ENCODE results near the gene THSD7B. TPM values are rescaled to one million over a fixed set of nuclear protein-coding genes. Genes with fewer than 3 reads are reported as not detected.

THSD7B gene
- total RNA-seq, 6 donors from 2014 or later = 0.47 TPM; not detected in 5

- Histone ChIP-seq H3K27me3 (no peaks in the 10 kb centered on the region), H3K36me3 (no peaks in the 10 kb centered on the region), H3K4me3 (no peak overlapping the region), H3K9me3 (no peaks in the 10 kb centered on the region), H3K4me1 (no peaks in the 10 kb centered on the region), H3K27ac (no peak overlapping the region)
- ATAC-seq (ENCODE audit: low FRiP score in 2 of 2) (no peak), DNase-seq (no peak)
- 83 to 89% methylated on average over 3 of the region's 3 CpGs for WGBS, 2 donors
- TF ChIP-seq, protein P1, sequence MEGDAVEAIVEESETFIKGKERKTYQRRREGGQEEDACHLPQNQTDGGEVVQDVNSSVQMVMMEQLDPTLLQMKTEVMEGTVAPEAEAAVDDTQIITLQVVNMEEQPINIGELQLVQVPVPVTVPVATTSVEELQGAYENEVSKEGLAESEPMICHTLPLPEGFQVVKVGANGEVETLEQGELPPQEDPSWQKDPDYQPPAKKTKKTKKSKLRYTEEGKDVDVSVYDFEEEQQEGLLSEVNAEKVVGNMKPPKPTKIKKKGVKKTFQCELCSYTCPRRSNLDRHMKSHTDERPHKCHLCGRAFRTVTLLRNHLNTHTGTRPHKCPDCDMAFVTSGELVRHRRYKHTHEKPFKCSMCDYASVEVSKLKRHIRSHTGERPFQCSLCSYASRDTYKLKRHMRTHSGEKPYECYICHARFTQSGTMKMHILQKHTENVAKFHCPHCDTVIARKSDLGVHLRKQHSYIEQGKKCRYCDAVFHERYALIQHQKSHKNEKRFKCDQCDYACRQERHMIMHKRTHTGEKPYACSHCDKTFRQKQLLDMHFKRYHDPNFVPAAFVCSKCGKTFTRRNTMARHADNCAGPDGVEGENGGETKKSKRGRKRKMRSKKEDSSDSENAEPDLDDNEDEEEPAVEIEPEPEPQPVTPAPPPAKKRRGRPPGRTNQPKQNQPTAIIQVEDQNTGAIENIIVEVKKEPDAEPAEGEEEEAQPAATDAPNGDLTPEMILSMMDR (IDR thresholded peaks at IDR 0.05) = no peak
These were observed 256.4 kb downstream of the THSD7B start for GRCh38 chr2:137021763-137022162.

- Histone ChIP-seq H3K4me1 (no peaks in the 10 kb centered on the region), H3K4me3 (no peak overlapping the region), H3K9me3 (no peaks in the 10 kb centered on the region), H3K36me3 (no peaks in the 10 kb centered on the region), H3K27ac (no peak overlapping the region), H3K27me3 (no peaks in the 10 kb centered on the region)
- DNase-seq (no peak), ATAC-seq (ENCODE audit: low FRiP score in 2 of 2) (no peak)
- 56 to 63% methylated on average over 2 of the region's 2 CpGs for WGBS, 2 donors
- no peak for TF ChIP-seq POLR2AphosphoS5 (IDR thresholded peaks at IDR 0.05)
These were observed 257.9 kb downstream of the THSD7B start for GRCh38 chr2:137023205-137023604.

GRCh38 chr2:137031731-137032130 is 266.4 kb downstream of the THSD7B start:
- 93 to 95% methylated on average over 4 of the region's 4 CpGs for WGBS, 2 donors
- Histone ChIP-seq H3K4me1 (no peaks in the 10 kb centered on the region), H3K36me3 (no peaks in the 10 kb centered on the region), H3K4me3 (no peak overlapping the region), H3K27ac (no peak overlapping the region), H3K27me3 (no peaks in the 10 kb centered on the region), H3K9me3 (no peaks in the 10 kb centered on the region)
- DNase-seq (no peak), ATAC-seq (ENCODE audit: low FRiP score in 2 of 2) (no peak)
- TF ChIP-seq POLR2AphosphoS5 (IDR thresholded peaks at IDR 0.05) = no peak
- no peak for TF ChIP-seq EP300 (IDR thresholded peaks at IDR 0.05)
- TF ChIP-seq POLR2A (IDR thresholded peaks at IDR 0.05) = no peak
- TF ChIP-seq, protein P1 (IDR thresholded peaks at IDR 0.05) = no peak

GRCh38 chr2:137036619-137037018 is 271.3 kb downstream of the THSD7B start:
- Histone ChIP-seq H3K27ac (no peak overlapping the region), H3K36me3 (no peaks in the 10 kb centered on the region), H3K27me3 (no peaks in the 10 kb centered on the region), H3K4me3 (no peak overlapping the region), H3K4me1 (no peaks in the 10 kb centered on the region), H3K9me3 (no peaks in the 10 kb centered on the region)
- 96 to 100% methylated on average over 1 of the region's 1 CpG for WGBS, 2 donors
- ATAC-seq (ENCODE audit: low FRiP score in 2 of 2) = no peak
- no peak for DNase-seq
- TF ChIP-seq POLR2A (IDR thresholded peaks at IDR 0.05) (no peak), EP300 (IDR thresholded peaks at IDR 0.05) (no peak), POLR2AphosphoS5 (IDR thresholded peaks at IDR 0.05) (no peak)
- TF ChIP-seq, protein P1 (IDR thresholded peaks at IDR 0.05) = no peak

DNA sequence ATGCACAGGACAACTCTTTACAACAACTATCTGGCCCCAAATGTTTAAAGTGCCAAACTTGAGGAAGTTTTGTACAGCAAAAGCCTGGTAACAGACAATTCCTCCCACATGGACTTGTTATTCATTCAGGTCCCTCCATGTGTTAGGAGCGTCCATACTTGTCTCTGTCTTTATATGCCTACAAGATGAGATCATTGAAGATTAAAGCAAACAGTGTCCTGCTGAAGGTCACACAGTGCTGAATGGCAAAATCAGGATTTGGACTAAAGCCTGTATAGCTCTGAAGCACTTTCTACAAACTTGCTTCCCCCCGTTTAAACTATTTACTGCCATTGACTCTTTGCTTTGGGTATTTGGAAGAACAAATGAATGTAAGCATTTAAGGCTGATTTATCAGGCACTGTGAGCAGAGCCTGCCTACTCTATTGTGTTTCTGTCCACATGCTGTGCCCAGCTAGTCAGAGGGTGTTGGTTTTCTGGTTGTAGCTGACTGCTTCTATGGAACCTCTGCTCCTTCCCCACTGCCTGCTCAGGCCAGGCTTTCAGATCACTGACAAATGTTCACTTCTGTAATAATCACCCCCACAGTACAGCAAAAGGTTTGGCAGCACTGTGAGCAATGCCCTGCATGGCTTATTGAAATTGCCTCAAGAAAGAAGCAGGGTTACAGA is 274.3 kb downstream of the THSD7B start:
- no peak for ATAC-seq (ENCODE audit: low FRiP score in 2 of 2)
- WGBS, 2 donors = 69 to 77% methylated on average over 2 of the region's 2 CpGs
- H3K27me3 ChIP-seq = no peaks in the 10 kb centered on the region
- H3K36me3 ChIP-seq = no peaks in the 10 kb centered on the region
- no peaks in the 10 kb centered on the region for H3K4me1 ChIP-seq
- TF ChIP-seq EP300 (IDR thresholded peaks at IDR 0.05) (no peak), POLR2AphosphoS5 (IDR thresholded peaks at IDR 0.05) (no peak)
- no peak overlapping the region for H3K4me3 ChIP-seq
- H3K27ac ChIP-seq = no peak overlapping the region
- H3K9me3 ChIP-seq = no peaks in the 10 kb centered on the region
- no peak for DNase-seq

DNA sequence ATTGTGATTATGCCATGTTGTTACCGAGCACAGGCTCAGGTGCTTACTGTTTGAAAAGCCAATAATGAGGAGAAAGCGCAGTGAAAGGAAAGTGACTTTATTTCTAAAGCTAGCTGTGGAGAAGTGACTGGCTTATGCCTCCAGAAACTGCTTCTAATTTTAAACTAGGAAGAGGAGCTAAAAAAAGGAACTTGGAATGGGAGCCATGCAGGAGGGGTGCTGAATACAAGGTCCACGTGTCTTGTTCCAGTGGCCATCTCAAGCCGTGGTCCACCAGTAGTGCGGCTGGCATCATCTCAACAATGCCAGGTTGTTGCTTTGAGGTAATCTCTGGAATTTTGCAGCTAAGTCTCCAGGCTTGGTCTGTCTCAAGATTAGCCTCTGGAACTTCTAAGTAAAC is 282.0 kb downstream of the THSD7B start:
- ATAC-seq (ENCODE audit: low FRiP score in 2 of 2) (no peak), DNase-seq (no peak)
- Histone ChIP-seq H3K27me3 (no peaks in the 10 kb centered on the region), H3K36me3 (no peaks in the 10 kb centered on the region), H3K9me3 (no peaks in the 10 kb centered on the region), H3K4me3 (no peak overlapping the region), H3K27ac (no peak overlapping the region), H3K4me1 (no peaks in the 10 kb centered on the region)
- TF ChIP-seq, protein P1 (IDR thresholded peaks at IDR 0.05) = no peak
- TF ChIP-seq POLR2AphosphoS5 (IDR thresholded peaks at IDR 0.05) (no peak), EP300 (IDR thresholded peaks at IDR 0.05) (no peak), POLR2A (IDR thresholded peaks at IDR 0.05) (no peak)
- 79 to 89% methylated on average over 5 of the region's 5 CpGs for WGBS, 2 donors

Data from upper lobe of left lung (tissue), 6 donors.